ENCODE measurements around the gene HACD3. TPM values are rescaled to one million over a fixed set of nuclear protein-coding genes. Genes with fewer than 3 reads are reported as not detected.

HACD3 gene
- total RNA-seq, 4 donors from 2014 or later: 21.8 to 39.6 (median 31.5) TPM

DNA sequence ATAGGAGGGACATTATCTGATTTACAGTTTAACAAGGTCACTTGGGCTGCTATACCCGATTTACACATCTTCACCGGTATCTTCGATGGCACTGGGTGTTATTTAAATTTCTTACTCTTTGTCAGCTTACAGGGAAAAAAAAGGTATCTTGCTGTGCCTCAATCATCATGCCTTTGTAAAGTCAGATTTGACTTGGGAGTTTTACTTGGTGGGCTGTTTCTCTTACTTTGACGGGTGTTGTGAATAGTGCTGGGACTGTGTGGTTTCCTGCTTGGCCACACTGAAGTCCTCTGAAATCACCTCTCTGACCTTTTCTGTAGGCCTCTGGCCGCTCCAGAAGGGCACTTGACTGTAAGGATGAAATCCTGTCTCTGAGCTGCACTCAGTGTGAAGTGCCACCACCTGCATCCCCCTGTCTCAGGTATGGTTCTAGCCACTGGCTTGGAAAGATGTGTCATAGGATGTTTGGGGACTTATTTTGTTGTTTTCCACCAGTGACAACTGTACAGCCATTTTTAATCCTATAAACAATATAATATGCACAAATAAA, 88.4 kb downstream of the HACD3 start:
- TF ChIP-seq, protein P1, sequence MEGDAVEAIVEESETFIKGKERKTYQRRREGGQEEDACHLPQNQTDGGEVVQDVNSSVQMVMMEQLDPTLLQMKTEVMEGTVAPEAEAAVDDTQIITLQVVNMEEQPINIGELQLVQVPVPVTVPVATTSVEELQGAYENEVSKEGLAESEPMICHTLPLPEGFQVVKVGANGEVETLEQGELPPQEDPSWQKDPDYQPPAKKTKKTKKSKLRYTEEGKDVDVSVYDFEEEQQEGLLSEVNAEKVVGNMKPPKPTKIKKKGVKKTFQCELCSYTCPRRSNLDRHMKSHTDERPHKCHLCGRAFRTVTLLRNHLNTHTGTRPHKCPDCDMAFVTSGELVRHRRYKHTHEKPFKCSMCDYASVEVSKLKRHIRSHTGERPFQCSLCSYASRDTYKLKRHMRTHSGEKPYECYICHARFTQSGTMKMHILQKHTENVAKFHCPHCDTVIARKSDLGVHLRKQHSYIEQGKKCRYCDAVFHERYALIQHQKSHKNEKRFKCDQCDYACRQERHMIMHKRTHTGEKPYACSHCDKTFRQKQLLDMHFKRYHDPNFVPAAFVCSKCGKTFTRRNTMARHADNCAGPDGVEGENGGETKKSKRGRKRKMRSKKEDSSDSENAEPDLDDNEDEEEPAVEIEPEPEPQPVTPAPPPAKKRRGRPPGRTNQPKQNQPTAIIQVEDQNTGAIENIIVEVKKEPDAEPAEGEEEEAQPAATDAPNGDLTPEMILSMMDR (IDR thresholded peaks at IDR 0.05; ENCODE audit: low read depth): no peak

DNA sequence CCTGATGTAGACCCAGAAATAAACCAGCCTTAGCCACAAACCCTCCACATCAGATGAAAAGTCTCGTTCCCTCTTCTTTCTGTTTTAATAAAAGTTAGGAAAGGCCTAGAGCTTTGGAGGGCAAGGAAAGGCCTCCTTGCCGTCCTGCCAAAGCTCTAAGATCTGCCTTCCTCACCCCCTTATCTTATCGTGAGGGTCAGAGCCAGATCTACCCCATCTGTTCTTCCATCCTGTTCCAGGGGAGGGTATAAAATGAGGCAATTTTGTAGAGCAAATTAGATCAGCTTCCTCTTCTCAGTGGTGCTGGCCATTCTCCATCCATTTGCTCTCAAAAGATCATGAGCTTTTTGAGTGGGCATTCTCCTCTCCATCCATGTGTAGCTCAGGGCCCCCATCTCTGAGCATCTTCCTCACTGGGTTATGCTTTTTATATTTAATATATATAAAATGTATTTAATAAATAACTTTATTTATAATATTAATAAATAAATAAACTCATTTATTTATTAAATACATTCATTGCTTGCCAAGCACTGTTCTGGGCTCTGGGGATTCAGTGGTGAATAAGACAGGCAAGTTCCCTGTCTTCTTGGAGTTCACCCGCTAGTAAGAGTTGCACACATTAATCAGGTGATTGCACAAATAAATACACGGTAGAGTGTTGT, 89.5 kb downstream of the HACD3 start:
- TF ChIP-seq, protein P1 (IDR thresholded peaks at IDR 0.05; ENCODE audit: low read depth): no peak

DNA sequence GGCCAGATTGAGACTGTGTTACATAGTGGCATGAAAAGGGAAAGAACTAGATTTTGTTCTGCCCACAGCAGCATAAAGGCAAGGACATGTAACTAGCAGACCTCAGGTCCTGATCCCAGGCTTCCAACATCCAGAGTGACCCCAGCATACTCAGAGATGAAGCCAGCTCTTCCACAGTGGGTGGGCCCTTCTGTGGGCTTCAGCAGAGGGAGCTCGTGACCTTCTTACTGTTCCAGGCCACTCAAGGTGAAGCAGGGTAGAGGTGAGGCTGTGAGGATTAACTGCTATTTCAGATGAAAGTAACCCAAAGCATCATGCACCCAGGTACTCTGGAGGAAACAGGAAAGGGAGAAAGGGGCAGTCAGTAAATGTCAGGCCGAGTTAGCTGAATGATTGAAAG, 90.6 kb downstream of the HACD3 start:
- TF ChIP-seq, protein P1 (IDR thresholded peaks at IDR 0.05; ENCODE audit: low read depth): no peak

DNA sequence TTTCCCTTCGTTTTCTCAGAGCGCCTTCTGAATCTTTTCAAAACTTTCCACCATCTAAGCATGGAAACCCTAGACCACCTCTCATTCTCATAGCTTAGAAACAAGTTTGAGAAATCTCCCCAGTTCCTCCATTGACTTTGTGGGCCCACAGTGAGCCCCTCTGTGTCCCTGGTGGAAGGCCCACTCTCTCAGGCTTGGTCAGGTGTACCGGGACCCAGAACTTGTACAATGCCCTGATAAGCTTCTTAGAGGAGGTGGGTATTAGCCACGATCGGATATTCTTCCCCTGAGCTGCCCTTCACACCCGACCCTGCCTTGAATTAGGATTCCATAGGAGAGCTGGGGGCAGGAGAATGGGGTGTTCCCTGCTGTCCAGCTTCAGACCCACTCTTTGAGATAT, 91.4 kb downstream of the HACD3 start, which contains the start of gene SLC24A1:
SLC24A1 (plus strand) TSS at position 301 of the 400 bp plus-strand sequence. CDS start 2,143 bp downstream, outside the sequence.
- TF ChIP-seq, protein P1 (IDR thresholded peaks at IDR 0.05; ENCODE audit: low read depth): no peak

DNA sequence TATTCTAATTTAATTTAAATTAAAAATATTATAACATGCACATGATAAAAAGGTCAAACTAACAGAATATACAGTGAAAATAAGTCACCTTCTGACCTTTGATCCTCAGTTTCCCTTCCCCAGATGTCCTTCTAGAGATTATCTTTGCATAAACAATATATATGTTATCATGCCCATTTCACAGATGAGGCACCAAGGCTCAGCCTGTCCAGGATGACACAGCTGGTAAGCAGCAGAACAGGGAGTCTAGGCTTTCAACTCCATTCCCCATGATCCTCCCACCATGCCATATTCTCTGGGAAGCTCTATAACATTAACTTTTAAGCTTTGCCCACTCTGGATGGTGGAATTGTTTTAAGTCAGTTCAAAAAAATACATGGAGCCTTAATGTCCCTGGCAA, 92.8 kb downstream of the HACD3 start:
- TF ChIP-seq, protein P1 (IDR thresholded peaks at IDR 0.05; ENCODE audit: low read depth): no peak

DNA sequence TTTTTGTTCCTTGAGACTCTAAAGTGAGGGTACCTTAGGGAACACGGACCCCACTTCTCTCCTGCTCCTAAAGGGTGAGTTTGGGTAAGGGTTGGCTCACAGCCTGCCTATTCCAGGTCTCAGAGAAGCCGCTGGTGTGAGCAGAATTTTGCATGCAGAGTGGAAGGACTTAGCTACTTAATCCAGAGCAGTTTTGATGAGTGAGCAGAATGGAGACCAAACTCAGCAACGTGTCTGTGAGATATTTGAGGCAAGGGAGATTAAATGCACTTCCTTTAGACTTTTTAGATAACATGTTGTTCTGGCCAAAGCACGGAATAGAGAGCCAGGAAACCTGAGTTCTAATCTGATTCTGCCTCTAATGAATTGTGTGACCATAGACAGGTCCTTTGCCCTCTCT, 96.6 kb downstream of the HACD3 start:
- TF ChIP-seq, protein P1 (IDR thresholded peaks at IDR 0.05; ENCODE audit: low read depth): no peak

Small RNA genes lying within 50 kb of the gene (small RNA-seq; reads per million reads assigned to genes)
- 0.49 reads per million for gene RF00019
- not detected for gene RNU6-19P

Other genes starting within 250 kb of the HACD3 start
- 10 to 100 TPM in 2 of 4 donors, 1 to 10 TPM in 2; 8.1 to 13.4 (median 11.0) TPM for gene PARP16, start 243.6 kb upstream of the HACD3 start, total RNA-seq
- not detected for gene RNU5A-1, start 234.4 kb upstream of the HACD3 start, total RNA-seq
- gene RNU5B-1, start 225.8 kb upstream of the HACD3 start, total RNA-seq: not detected
- not detected for gene IGDCC3, start 152.5 kb upstream of the HACD3 start, total RNA-seq
- 1 to 10 TPM in 1 of 4 donors, under 1 TPM in 2, not detected in 1; 0.34 to 1.3 (median 0.66) TPM for gene IGDCC4, start 107.5 kb upstream of the HACD3 start, total RNA-seq
- 10 to 100 TPM; 33.1 to 52.5 (median 40.5) TPM for gene DPP8, start 12.8 kb upstream of the HACD3 start, total RNA-seq
- gene INTS14, start 80.7 kb downstream of the HACD3 start, total RNA-seq: 10 to 100 TPM; 23.1 to 39.4 (median 31.1) TPM
- 10 to 100 TPM in 2 of 4 donors, 1 to 10 TPM in 2; 2.9 to 13.0 (median 9.7) TPM for gene SLC24A1, start 91.5 kb downstream of the HACD3 start, total RNA-seq

Measured in subcutaneous adipose tissue (tissue), 4 donors.